ENCODE data around the gene MRAP2. TPM values are rescaled to one million over a fixed set of nuclear protein-coding genes. Genes with fewer than 3 reads are reported as not detected.
"Not testable (repeated sequence)": the region's sequence is repeated elsewhere in the genome, so short reads cannot be mapped to it uniquely, and the experiment has no call there.

Gene MRAP2
- polyA plus RNA-seq, 12 donors, result 8.5 to 40.7 (median 26.3) TPM; not detected in 1

DNA sequence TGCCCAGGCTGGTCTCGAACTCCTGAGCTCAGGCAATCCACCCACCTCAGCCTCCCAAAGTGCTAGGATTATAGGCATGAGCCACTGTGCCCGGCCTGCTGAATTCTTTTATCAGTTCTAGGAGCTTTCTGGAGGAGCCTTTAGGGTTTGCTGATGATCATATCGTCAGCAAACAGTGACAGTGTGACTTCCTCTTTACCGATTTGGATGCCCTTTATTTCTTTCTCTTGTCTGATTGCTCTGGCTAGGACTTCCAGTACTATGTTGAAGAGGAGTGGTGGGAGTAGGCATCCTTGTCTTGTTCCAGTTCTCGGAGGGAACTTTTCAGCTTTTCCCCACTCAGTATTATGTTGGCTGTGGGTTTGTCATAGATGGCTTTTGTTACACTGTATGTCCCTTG lies 35.3 kb downstream of the MRAP2 start:
- DNase-seq, result not testable (repeated sequence)

DNA sequence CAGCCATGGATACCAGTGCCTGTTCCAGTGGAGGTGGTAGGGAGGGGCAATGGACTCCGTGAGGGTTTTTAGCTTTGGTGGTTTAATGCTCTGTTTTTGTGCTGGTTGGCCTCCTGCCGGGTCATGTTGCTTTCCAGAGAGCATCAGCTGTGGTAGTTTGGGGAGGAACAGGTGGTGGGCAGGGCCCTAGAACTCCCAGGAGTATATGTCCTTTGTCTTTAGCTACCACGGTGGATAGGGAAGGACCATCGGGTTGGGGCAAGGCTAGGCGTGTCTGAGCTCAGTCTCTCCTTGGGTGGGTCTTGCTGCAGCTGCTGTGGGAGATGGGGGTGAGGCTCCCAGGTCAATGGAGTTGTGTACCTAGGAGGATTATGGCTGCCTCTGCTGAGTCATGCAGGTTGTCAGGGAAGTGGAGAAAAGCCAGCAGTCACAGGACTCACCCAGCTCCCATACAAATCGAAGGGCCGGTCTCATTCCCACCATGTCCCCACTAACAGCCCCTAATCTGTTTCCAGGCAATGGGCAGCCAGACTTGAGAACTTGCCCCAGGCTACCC lies 38.9 kb downstream of the MRAP2 start:
- no peak for DNase-seq

DNA sequence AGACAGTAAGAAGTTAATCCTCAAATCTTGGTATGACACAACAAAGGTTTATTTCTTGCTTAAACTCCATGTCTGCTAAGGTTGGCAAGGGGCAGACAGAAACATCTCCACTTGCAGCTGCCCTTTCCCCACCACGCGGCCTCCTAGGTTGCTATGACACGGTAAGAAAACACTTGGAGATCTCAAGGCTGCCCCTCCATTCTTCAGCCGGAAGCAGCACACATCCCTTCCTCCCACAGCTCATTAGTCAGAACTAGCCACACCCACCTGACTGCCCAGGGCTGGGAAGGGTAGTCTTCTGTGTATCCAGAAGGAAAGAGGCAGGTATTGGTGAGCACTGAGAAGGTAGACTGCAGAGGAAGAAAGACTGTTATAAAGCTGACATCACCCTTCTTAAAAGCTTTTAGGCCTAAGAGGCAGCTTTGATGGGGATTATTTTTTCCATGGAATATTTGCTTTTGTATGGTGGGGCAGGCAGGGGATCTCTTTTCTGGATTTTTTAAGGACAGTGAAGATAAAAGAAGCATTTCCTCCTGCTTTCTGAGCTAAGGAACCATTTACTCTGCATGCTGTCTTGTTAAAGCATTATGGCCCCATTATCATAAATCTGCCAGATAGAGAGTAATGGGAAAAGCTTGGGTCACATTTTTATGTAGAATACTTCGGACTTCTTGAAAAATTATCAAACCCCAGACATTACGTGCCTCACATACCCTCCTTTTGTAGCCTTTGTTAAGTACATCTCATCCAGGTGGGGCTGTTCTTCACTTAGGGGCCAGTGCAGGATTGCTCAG lies 41.6 kb downstream of the MRAP2 start:
- DNase-seq, result no peak

DNA sequence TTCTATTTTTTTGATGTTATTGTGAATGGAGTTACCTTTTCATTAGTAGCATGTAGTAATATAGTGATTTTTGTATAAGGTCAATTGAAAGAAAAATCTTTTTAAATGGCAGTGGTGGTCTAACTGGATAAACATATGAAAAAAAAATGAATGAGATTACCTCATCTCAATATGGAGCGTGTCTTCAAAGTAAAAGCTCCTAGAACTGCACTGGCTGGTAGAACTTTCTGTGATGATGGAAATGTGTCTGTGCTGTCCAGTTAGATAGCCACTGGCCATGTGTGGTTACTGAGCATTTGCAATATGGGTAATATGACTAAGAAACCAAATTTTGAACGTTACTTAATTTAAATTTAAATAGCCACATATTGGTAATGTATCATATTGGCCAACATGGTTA lies 44.1 kb downstream of the MRAP2 start:
- DNase-seq, result no peak

DNA sequence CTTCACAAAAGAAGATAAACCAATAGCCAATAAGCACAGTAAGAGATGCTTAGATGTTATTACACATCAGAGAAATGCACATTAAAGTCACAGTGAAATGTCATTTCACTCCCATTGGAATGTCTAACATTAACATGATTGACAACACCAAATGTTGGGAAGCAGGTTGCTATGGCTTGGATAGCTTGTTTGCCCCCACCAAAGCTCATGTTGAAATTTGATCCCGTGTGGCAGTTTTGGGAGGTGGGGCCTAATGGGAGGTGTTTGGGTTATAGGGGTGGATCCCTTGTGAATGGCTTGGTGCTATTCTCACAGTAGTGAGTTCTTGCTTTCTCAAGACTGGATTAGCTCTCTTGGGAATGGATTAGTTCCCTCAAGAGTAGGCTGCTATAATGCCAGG lies 44.8 kb downstream of the MRAP2 start:
- peak; percentile 15 for DNase-seq

DNA sequence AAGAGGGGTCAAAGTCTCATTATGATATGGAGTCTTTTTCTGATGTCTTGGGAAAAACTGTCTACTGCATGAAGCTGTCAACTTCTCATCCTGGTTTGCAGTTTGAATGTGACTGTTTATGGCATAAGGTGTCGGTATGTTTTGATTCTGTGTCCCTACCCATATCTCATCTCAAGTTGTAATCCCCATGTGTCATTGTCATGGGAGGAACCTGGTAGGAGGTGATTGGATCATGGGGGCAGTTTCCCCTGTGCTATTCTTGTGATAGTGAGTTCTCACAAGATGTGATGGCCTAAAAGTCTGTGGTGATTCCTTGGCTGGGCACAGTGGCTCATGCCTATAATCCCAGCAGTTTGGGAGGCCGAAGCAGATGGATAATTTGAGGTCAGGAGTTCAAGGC lies 47.6 kb downstream of the MRAP2 start:
- DNase-seq, result no peak

DNA sequence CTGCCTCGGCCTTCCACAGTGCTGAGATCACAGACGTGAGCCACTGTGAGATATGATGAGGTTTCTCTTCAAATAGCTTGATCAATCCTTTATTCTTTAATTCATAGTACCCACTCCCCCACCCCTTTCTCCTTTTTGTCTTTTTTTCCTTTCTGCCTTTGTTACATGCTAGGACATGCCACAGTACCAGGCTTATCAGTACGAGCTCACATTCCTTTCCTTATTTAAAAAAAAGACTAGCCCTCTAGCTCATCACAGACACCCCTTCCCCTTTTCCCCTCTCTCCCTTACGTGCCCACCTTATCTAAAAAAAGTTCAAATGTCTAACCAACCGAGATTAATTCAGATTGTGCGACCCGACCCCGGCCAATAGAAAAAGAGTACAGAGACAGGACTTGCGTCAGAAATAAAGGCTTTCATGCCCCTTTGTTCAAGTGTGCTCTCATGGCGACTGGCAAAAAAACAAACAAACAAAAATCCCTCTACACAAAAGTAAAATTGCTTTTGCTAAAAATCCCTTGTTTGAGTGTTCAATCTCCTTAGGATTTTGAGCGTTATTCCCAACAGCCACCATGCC lies 49.2 kb downstream of the MRAP2 start:
- DNase-seq, result no peak

DNA sequence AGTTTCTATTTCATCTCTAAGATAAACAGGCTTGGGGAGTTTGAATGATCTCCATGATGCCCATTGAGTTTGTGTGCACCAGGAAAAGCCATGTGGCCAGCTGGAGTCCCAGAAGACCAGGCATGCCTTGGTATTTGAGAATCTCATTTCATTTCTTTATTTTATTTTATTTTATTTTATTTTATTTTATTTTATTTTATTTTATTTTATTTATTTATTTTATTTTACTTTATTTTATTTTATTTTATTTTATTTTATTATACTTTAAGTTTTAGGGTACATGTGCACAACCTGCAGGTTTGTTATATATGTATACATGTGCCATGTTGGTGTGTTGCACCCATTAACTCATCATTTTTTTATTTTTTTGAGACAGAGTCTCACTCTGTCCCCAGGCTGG lies 51.1 kb downstream of the MRAP2 start:
- DNase-seq, result not testable (repeated sequence)

DNA sequence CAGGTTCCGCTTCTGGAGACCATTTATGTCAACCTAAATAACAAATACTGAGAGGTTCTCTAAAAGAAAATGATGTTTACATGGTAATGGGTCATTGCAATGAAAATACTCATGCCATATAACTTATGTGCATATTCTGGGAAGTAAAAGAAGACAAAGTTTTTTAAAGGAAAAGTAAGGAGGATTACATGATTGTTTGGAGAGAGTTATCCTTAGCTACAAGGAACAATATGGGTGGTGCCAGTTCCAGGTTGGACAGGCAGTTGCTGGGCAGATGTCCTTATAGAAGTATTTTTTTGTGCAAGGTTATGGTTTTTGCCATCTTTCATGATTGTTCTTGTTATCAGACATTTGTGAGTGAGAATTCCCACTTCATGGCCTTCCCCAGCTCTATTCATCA lies 52.5 kb downstream of the MRAP2 start:
- DNase-seq, result no peak

DNA sequence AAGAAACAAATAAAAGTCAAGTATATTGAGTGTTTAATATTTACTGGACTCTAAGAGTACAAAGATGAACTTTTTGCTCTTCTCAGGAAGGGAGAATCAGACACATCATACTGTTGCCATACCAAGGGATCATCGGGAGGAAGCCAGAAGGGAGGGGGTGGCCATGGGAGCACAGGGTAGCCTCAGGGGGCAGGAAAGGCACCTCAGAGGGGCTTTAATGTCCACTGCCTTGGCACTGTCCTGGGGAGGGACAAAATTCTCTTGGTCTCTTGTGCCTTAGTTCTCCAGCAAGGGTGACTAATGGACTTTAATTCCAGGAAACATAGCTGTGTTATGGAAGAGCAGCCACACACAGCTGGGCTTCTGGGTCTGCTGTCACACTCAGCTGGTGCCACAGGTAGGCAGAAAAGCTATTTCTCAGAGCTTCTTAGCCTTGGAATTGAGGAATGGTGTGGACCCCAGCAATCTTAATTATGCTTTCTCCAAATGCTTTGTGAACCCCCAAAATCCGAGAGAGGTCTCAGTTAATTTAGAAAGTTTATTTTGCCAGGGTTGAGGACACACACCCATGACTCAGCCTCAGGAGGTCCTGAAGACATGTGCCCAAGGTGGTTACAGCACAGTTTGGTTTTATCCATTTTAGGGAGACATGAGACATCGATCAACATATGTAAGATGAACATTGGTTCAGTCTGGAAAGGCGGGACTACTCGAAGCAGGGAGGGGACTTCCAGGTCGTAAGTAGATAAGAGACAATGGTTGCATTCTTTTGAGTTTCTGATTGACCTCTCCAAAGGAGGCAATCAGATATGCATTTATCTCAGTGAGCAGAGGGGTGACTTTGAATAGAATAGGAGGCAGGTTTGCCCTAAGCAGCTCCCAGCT lies 53.2 kb downstream of the MRAP2 start:
- no peak for DNase-seq

DNA sequence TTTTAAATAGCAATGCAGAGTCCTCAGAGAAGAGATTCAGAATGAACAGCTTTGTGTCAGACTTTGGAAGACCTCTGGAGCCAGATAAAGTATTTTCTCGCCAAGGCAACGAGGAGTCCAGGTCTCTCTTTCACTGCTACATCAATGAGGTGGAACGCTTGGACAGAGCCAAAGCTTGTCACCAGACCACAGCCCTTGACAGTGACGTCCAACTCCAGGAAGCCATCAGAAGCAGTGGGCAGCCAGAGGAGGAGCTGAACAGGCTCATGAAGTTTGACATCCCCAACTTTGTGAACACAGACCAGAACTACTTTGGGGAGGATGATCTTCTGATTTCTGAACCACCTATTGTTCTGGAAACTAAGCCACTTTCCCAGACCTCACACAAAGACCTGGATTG lies 55.5 kb downstream of the MRAP2 start:
- no peak for DNase-seq

DNA sequence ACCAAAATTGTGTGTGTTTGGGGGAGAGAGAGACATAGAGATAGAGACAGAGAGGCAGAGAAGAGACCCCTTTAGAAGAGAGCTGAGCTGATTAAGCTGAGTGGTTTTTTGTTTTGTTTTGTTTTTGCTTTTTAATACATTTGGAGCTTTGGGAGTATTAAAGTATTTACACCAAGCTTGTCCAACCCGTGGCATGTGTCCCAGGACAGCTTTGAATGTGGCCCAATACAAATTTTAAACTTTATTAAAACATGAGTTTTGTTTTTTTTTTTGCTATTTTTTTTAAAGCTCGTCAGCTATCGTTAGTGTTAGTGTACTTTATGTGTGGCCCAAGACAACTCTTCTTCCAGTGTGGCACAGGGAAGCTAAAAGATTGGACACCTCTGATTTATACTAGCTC lies 56.0 kb downstream of the MRAP2 start:
- no peak for DNase-seq

DNA sequence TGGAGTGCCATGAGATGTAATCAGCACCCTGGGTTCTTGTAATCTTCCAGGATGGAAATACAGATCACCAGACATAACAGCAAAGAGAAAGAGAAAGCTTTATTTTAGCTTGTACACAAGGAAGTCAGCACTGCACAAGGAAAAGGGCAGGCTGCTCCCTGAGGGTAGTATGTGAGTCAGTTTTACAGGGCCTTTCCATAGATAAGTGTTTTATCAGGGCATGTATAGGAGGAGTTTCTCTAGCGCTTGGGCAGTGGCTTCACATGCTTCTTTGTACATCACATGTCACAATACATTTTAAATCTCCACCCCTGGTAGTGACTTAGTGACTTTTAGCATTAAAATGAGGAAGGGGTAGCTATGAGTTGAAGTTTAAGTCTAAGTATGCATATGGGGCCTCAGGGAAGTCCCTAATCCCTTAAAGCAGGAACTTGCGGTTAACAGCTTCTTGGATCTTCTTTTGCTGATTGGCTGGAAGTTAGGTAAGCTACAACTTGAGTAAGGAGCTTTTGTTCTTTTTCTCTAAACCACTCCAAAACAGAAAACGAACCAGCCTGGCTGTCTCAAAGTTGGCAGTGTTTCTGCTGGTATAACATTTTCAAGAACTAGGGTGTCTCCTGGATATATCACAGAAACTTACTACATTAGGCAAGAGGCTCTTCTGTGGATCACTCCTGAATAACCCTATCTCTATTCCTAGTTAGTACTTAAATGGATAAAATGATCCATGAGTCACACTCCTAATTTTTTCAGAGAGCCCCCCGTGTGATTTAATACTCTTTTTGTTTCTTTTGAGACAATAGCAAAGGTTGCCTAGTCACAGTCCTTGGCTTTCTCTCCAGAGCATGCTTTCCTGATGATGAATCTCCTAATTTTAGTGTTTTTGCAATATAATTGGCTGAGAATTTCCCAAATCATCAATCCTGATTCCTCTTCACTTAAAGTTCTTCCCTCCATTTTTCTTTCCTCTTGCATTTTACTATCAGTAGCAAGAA lies 60.2 kb downstream of the MRAP2 start:
- no peak for DNase-seq

DNA sequence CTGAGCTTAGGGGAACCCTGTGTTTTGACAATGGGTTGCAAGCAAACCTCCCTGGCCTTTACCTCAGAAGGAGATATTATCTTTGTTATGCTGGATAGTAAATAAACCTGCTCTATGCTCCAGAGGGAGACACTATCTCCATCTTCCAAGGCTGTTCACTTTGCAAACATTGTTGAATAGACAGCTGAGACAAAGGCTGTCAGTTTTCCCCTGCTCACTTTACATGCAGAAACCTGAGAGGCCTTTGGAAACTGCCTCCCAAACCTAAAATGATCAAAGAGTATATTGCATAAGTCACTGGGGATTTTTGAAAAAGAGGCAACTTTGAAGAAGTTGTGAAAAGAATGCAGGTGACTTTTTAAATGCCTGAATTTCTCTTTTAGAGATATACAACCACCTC lies 61.6 kb downstream of the MRAP2 start:
- DNase-seq, result no peak

DNA sequence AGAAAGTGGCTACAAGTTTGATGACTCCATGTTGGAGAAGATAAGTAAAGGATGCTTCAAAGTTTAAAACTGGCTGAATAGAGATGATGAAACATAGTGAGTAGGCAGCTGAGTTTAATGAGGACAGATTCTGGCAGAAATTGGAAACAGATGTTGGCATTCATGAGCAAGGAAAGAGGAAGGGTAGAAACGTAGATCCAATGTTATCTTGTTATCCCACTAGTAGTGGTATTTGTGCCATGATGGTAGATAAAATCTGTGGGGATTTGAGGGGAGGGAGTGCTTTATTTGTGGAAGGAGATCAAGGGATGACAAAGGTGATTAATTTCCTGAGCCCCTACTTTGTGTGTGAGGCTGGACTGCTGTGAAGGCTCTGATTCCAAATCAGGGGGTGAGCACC lies 69.5 kb downstream of the MRAP2 start:
- DNase-seq, result no peak

DNA sequence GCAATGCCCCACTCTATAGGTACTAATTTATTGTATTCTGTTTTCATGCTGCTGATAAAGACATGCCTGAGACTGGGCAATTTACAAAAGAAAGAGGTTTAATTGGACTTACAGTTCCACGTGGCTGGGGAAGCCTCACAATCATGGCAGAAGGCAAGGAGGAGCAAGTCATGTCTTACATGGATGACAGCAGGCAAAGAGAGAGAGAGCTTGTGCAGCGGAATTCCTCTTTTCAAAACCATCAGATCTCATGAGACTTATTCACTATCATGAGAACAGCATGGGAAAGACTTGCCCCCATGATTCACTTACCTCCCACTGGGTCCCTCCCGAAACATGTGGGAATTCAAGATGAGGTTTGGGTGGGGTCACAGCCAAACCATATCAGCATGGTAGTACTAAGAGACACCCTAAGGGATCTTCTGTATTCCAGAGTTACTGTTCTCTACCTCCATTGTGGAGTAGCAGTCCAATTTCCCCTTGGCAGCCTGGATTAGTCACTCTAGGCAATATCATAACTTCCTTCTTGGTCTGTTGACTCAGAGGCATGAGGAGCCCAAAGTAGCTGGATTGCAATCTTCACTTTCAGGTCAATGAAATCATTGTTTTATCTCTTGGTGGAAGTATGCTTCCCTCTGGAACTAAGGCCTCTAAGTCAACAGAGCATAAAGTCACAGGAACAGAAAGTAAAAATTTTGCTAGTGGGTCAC lies 71.8 kb downstream of the MRAP2 start:
- not testable (repeated sequence) for DNase-seq

DNA sequence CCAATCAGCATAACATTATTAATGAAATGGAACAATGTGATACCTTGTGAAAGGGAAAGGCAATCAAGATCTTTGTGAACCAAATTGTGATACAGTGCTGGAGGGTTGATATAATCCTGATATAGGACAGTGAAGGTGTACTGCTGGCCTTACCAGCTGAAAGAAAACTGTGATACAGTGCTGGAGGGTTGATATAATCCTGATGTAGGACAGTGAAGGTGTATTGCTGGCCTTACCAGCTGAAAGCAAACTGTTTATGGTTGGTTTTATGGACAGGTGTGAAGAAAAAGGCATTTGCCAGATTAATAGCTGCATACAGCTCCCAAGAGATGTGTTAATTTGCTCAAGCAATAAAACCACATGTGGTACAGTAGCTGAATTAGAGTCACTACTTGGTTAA lies 73.9 kb downstream of the MRAP2 start:
- no peak for DNase-seq

DNA sequence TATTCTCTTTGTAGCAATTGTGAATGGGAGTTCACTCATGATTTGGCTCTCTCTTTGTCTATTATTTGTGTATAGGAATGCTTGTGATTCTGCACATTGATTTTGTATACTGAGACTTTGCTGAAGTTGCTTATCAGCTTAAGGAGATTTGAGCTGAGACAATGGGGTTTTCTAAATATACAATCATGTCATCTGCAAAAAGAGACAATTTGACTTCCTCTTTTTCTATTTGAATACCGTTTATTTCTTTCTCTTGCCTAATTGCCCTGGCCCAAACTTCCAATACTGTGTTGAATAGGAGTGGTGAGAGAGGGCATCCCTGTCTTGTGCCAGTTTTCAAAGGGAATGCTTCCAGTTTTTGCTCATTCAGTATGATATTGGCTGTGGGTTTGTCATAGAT lies 77.8 kb downstream of the MRAP2 start:
- not testable (repeated sequence) for DNase-seq

DNA sequence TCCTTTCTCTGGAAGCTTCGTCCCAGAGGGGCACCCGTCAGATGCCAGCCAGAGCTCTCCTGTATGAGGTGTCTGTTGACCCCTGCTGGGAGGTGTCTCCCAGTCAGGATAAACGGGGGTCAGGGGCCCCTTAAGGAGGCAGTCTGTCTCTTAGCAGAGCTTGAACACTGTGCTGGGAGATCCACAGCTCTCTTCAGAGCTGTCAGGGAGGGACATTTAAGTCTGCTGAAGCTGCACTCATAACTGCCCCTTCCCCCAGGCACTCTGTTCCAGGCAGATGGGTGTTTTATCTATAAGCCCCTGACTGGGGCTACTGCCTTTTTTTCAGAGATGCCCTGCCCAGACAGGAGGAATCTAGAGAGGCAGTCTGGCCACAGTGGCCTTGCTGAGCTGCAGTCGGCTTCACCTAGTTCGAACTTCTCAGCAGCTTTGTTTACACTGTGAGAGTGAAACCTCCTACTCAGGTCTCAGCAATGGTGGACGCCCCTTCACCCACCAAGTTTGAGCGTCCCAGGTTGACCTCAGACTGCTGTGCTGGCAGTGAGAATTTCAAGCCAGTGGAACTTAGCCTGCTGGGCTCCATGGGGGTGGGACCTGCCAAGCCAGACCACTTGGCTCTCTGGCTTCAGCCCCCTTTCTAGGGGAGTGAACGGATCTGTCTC lies 81.5 kb downstream of the MRAP2 start:
- not testable (repeated sequence) for DNase-seq

DNA sequence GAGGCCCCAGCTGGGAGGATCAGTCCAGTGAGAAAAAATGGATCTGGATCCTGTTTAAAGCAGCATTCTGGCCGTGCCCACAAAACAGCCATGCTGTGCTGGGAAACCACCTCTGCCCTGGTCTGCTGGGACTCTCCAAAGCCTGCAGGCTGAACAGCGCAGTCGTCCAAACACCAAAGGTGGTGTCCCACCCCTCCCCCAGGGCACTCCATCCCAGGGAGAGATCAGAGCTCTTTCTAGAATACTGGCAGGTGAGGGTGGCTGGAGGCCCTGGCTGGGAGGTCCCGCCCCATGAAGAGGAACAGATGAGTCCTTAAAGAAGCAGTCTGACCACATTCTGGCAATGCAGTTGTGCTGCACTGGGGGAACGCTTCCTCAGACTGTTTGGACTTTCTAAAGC lies 84.6 kb downstream of the MRAP2 start:
- no peak for DNase-seq
